BLaER1 (cell line): ENCODE measurements around the gene MAB21L1.
A peak's percentile ranks its signal among the peaks of the same experiment; 100 is the strongest.

Experiments used
- H3K27ac ChIP-seq: shearing (Covaris generic); formaldehyde crosslinking; 2 replicates; pipeline ENCODE4 v1.8.1; 2022
- H3K27me3 ChIP-seq: shearing (Covaris generic); formaldehyde crosslinking; 2 replicates; pipeline ENCODE4 v1.8.1; 2022
- H3K36me3 ChIP-seq: shearing (Covaris generic); formaldehyde crosslinking; 2 replicates; pipeline ENCODE4 v1.8.1; 2022
- H3K4me1 ChIP-seq: shearing (Covaris generic); formaldehyde crosslinking; 2 replicates; pipeline ENCODE4 v1.8.1; 2022
- H3K4me2 ChIP-seq: shearing (Covaris generic); formaldehyde crosslinking; 2 replicates; pipeline ENCODE4 v1.8.1; 2022
- H3K4me3 ChIP-seq: shearing (Covaris generic); formaldehyde crosslinking; 2 replicates; pipeline ENCODE4 v1.8.1; 2022
- H3K9ac ChIP-seq: shearing (Covaris generic); formaldehyde crosslinking; 2 replicates; pipeline ENCODE4 v1.8.1; 2022
- H3K9me3 ChIP-seq: shearing (Covaris generic); formaldehyde crosslinking; 2 replicates; pipeline ENCODE4 v1.8.1; 2022
- H4K20me1 ChIP-seq: shearing (Covaris generic); formaldehyde crosslinking; 2 replicates; pipeline ENCODE4 v1.8.1; 2022
- Cebpa-rat ChIP-seq: shearing (Covaris generic); IDR thresholded peaks from 2 replicates; pipeline ENCODE4 v1.8.1; 2022

The MAB21L1 gene

GRCh38 chr13:35480346-35480745 lies 3.9 kb upstream of the MAB21L1 start:
- peaks cover 35% of the 10 kb centered on the region for H3K4me1 ChIP-seq
- H3K36me3 ChIP-seq = no peaks in the 10 kb centered on the region
- H3K9me3 ChIP-seq = no peaks in the 10 kb centered on the region; the same call in 1 of the 2 replicates
- no peaks in the 10 kb centered on the region for H3K27me3 ChIP-seq
- no peak overlapping the region for H3K9ac ChIP-seq
- no peak for TF ChIP-seq Cebpa-rat
- no peak overlapping the region for H3K4me3 ChIP-seq
- H4K20me1 ChIP-seq = no peaks in the 10 kb centered on the region
- H3K27ac ChIP-seq = no peak overlapping the region
- no peak overlapping the region for H3K4me2 ChIP-seq

- no peak overlapping the region for H3K4me2 ChIP-seq
- H3K9me3 ChIP-seq = no peaks in the 10 kb centered on the region; the same call in 1 of the 2 replicates
- H3K36me3 ChIP-seq = no peaks in the 10 kb centered on the region
- TF ChIP-seq Cebpa-rat = no peak
- H3K4me3 ChIP-seq = no peak overlapping the region
- no peaks in the 10 kb centered on the region for H4K20me1 ChIP-seq
- no peak overlapping the region for H3K9ac ChIP-seq
- no peaks in the 10 kb centered on the region for H3K27me3 ChIP-seq
- H3K27ac ChIP-seq = no peak overlapping the region
- peaks cover 35% of the 10 kb centered on the region for H3K4me1 ChIP-seq
These were observed 3.2 kb upstream of the MAB21L1 start for GRCh38 chr13:35479706-35480105.

GRCh38 chr13:35479038-35479492 lies 2.6 kb upstream of the MAB21L1 start:
- no peaks in the 10 kb centered on the region for H3K36me3 ChIP-seq
- no peak overlapping the region for H3K4me3 ChIP-seq
- H3K4me1 ChIP-seq = peaks cover 35% of the 10 kb centered on the region
- H3K27ac ChIP-seq = no peak overlapping the region
- peak overlapping the region; percentile 46; the same call in 1 of the 2 replicates for H3K4me2 ChIP-seq
- H3K9ac ChIP-seq = no peak overlapping the region
- no peaks in the 10 kb centered on the region; the same call in 1 of the 2 replicates for H3K9me3 ChIP-seq
- no peak for TF ChIP-seq Cebpa-rat
- no peaks in the 10 kb centered on the region for H3K27me3 ChIP-seq
- H4K20me1 ChIP-seq = no peaks in the 10 kb centered on the region

GRCh38 chr13:35478271-35479037 lies 2.0 kb upstream of the MAB21L1 start:
- H3K4me2 ChIP-seq = peak overlapping the region; percentile 46
- H3K9me3 ChIP-seq = no peaks in the 10 kb centered on the region; the same call in 1 of the 2 replicates
- no peaks in the 10 kb centered on the region for H3K36me3 ChIP-seq
- H3K4me3 ChIP-seq = peak overlapping the region; percentile 11
- no peak overlapping the region for H3K27ac ChIP-seq
- TF ChIP-seq Cebpa-rat = no peak
- H3K9ac ChIP-seq = no peak overlapping the region
- no peaks in the 10 kb centered on the region for H3K27me3 ChIP-seq
- H4K20me1 ChIP-seq = no peaks in the 10 kb centered on the region
- H3K4me1 ChIP-seq = peaks cover 35% of the 10 kb centered on the region

GRCh38 chr13:35477386-35477946 lies 977 bp upstream of the MAB21L1 start:
- Histone ChIP-seq H4K20me1 (no peaks in the 10 kb centered on the region), H3K4me2 (peak overlapping the region; percentile 46), H3K9ac (no peak overlapping the region), H3K9me3 (no peaks in the 10 kb centered on the region; the same call in 1 of the 2 replicates), H3K4me3 (no peak overlapping the region), H3K27ac (no peak overlapping the region), H3K36me3 (no peaks in the 10 kb centered on the region), H3K4me1 (peaks cover 35% of the 10 kb centered on the region), H3K27me3 (no peaks in the 10 kb centered on the region)
- TF ChIP-seq Cebpa-rat = no peak

GRCh38 chr13:35475212-35475959 lies 1.1 kb downstream of the MAB21L1 start:
- peak overlapping the region; percentile 77 for H3K4me2 ChIP-seq
- no peaks in the 10 kb centered on the region for H3K36me3 ChIP-seq
- no peaks in the 10 kb centered on the region for H4K20me1 ChIP-seq
- no peak overlapping the region for H3K27ac ChIP-seq
- peak overlapping the region; percentile 56 for H3K4me3 ChIP-seq
- peak overlapping the region; percentile 46; the same call in 1 of the 2 replicates for H3K9ac ChIP-seq
- no peaks in the 10 kb centered on the region for H3K27me3 ChIP-seq
- TF ChIP-seq Cebpa-rat = no peak
- peaks cover 35% of the 10 kb centered on the region for H3K4me1 ChIP-seq
- H3K9me3 ChIP-seq = peaks cover 19% of the 10 kb centered on the region

GRCh38 chr13:35474496-35475211 lies 1.8 kb downstream of the MAB21L1 start:
- no peak overlapping the region for H3K27ac ChIP-seq
- peaks cover 35% of the 10 kb centered on the region for H3K4me1 ChIP-seq
- H4K20me1 ChIP-seq = no peaks in the 10 kb centered on the region
- H3K27me3 ChIP-seq = no peaks in the 10 kb centered on the region
- H3K9me3 ChIP-seq = peaks cover 19% of the 10 kb centered on the region
- no peaks in the 10 kb centered on the region for H3K36me3 ChIP-seq
- H3K9ac ChIP-seq = no peak overlapping the region
- H3K4me2 ChIP-seq = no peak overlapping the region
- TF ChIP-seq Cebpa-rat = no peak
- H3K4me3 ChIP-seq = no peak overlapping the region

GRCh38 chr13:35473802-35474201 lies 2.7 kb downstream of the MAB21L1 start:
- Histone ChIP-seq H3K4me2 (no peak overlapping the region), H3K36me3 (no peaks in the 10 kb centered on the region)

GRCh38 chr13:35473206-35473775 lies 3.2 kb downstream of the MAB21L1 start:
- H3K9me3 ChIP-seq = peaks cover 19% of the 10 kb centered on the region
- no peak overlapping the region for H3K9ac ChIP-seq
- H3K4me1 ChIP-seq = peaks cover 29% of the 10 kb centered on the region
- no peaks in the 10 kb centered on the region for H4K20me1 ChIP-seq
- no peak overlapping the region for H3K27ac ChIP-seq
- H3K4me2 ChIP-seq = no peak overlapping the region
- no peak overlapping the region for H3K4me3 ChIP-seq
- TF ChIP-seq Cebpa-rat = no peak
- no peaks in the 10 kb centered on the region for H3K36me3 ChIP-seq
- no peaks in the 10 kb centered on the region for H3K27me3 ChIP-seq

More at GRCh38 chr13:35473802-35474201, 2.7 kb downstream of the MAB21L1 start:
- TF ChIP-seq Cebpa-rat = no peak
- no peaks in the 10 kb centered on the region for H3K27me3 ChIP-seq
- H3K27ac ChIP-seq = no peak overlapping the region
- H3K9ac ChIP-seq = no peak overlapping the region
- H3K4me3 ChIP-seq = no peak overlapping the region
- H3K9me3 ChIP-seq = peaks cover 19% of the 10 kb centered on the region
- H3K4me1 ChIP-seq = peaks cover 34% of the 10 kb centered on the region
- no peaks in the 10 kb centered on the region for H4K20me1 ChIP-seq
